ENCODE results near the gene GH2.

- no peak for TF ChIP-seq CTCF (conservative IDR thresholded peaks at IDR 0.05; ENCODE audit: low read length)
- TF ChIP-seq EZH2phosphoT487 (IDR thresholded peaks at IDR 0.05; ENCODE audit: borderline replicate concordance, low read depth, low read length), result no peak
Observed at GRCh38 chr17:63830904-63831491, 50.7 kb downstream of the GH2 start.

Data from OCI-LY7 (cell line).